CD14-positive monocyte (primary cell): ENCODE measurements around the gene TTYH1. TPM values are rescaled to one million over a fixed set of nuclear protein-coding genes. Genes with fewer than 3 reads are reported as not detected.

Experiments
- DNase-seq, 3 donors: peaks; one replicate each; pipeline ENCODE4 v3.0.0-alpha.2; 2011 to 2022
- H2AFZ ChIP-seq: 2 replicates; pipeline ENCODE4 v1.6.0; 2012; ENCODE audit warnings: mild to moderate bottlenecking, low read depth, low read length, inconsistent platforms; ENCODE audit not compliant: insufficient read depth, poor library complexity, severe bottlenecking
- H3K27ac ChIP-seq, 2 donors: 1 replicate in 1 of 2; 2 replicates in 1 of 2; pipeline ENCODE4 v1.5.1; 2012 to 2013; ENCODE audit warnings: low read length in 2 of 2, control low read depth in 1 of 2, inconsistent platforms in 1 of 2, low read depth in 1 of 2, mild to moderate bottlenecking in 1 of 2
- H3K27me3 ChIP-seq, 2 donors: one replicate each; pipeline versions ENCODE4 v1.6.0 to v1.6.1; 2011 to 2013; ENCODE audit warnings: low read length in 2 of 2; ENCODE audit not compliant: control insufficient read depth in 2 of 2, insufficient read depth in 2 of 2
- H3K36me3 ChIP-seq, 2 donors: replicated peaks in 1 of 2; 1 replicate in 1 of 2; 2 replicates in 1 of 2; pipeline versions ENCODE4 v1.5.1 to v1.6.1; 2012 to 2013; ENCODE audit warnings: low read length in 2 of 2, control low read depth in 1 of 2, inconsistent platforms in 1 of 2, mild to moderate bottlenecking in 1 of 2; ENCODE audit not compliant: insufficient read depth in 2 of 2, control insufficient read depth in 1 of 2
- H3K4me1 ChIP-seq, 2 donors: 1 replicate in 1 of 2; 2 replicates in 1 of 2; pipeline versions ENCODE4 v1.5.1 to v1.6.1; 2012 to 2013; ENCODE audit warnings: low read length in 2 of 2, control low read depth in 1 of 2, inconsistent platforms in 1 of 2, mild to moderate bottlenecking in 1 of 2, moderate library complexity in 1 of 2; ENCODE audit not compliant: insufficient read depth in 2 of 2, control insufficient read depth in 1 of 2
- H3K4me2 ChIP-seq: replicated peaks from 2 replicates; pipeline ENCODE3; 2012; ENCODE audit warnings: low read length, moderate library complexity, mild to moderate bottlenecking; ENCODE audit not compliant: poor library complexity, severe bottlenecking; ENCODE audit errors: extremely low read depth
- H3K4me3 ChIP-seq, 3 experiments: fragments of 200-600 bp in 1 of 3; sonication (generic) in 1 of 3; replicated peaks in 1 of 3; 1 replicate in 2 of 3; 2 replicates in 1 of 3; pipeline ENCODE4 v1.5.1; 2011 to 2013; ENCODE audit warnings: low read length in 3 of 3, mild to moderate bottlenecking in 3 of 3, control low read depth in 2 of 3, low read depth in 2 of 3, inconsistent platforms in 1 of 3, moderate library complexity in 1 of 3
- H3K79me2 ChIP-seq: 2 replicates; pipeline ENCODE4 v1.6.0; 2012; ENCODE audit warnings: mild to moderate bottlenecking, control low read depth, inconsistent platforms, low read length, moderate library complexity; ENCODE audit not compliant: insufficient read depth
- H3K9ac ChIP-seq: 2 replicates; pipeline ENCODE4 v1.6.0; 2017; ENCODE audit warnings: low read length, mild to moderate bottlenecking; ENCODE audit not compliant: insufficient read depth, poor library complexity, severe bottlenecking
- H3K9me3 ChIP-seq, 2 donors: replicated peaks in 1 of 2; 1 replicate in 1 of 2; 2 replicates in 1 of 2; pipeline versions ENCODE4 v1.5.1 to v1.6.1; 2012 to 2013; ENCODE audit warnings: low read length in 2 of 2, control low read depth in 1 of 2; ENCODE audit not compliant: control insufficient read depth in 1 of 2, insufficient read depth in 1 of 2
- H4K20me1 ChIP-seq: 2 replicates; pipeline ENCODE4 v1.6.0; 2012; ENCODE audit warnings: mild to moderate bottlenecking, low read length, control low read depth, moderate library complexity; ENCODE audit not compliant: insufficient read depth
- H3K27ac Mint-ChIP-seq, 7 donors: one replicate each; pipeline ENCODE4 v1.8.0; 2020; ENCODE audit warnings: mild to moderate bottlenecking in 7 of 7, mixed read lengths in 7 of 7, moderate library complexity in 6 of 7, inconsistent platforms in 2 of 7
- H3K27me3 Mint-ChIP-seq, 3 donors: one replicate each; pipeline ENCODE4 v1.8.0; 2021 to 2022; ENCODE audit warnings: low read depth in 3 of 3, mild to moderate bottlenecking in 3 of 3, mixed read lengths in 3 of 3, moderate library complexity in 3 of 3, inconsistent platforms in 1 of 3
- H3K36me3 Mint-ChIP-seq, 2 donors: one replicate each; pipeline ENCODE4 v1.8.0; 2020; ENCODE audit warnings: mixed read lengths in 2 of 2, inconsistent platforms in 1 of 2, mild to moderate bottlenecking in 1 of 2
- H3K4me1 Mint-ChIP-seq: one replicate; pipeline ENCODE4 v1.8.0; 2020; ENCODE audit warnings: mild to moderate bottlenecking, mixed read lengths
- H3K4me3 Mint-ChIP-seq, 2 donors: one replicate each; pipeline ENCODE4 v1.8.0; 2020; ENCODE audit warnings: mild to moderate bottlenecking in 2 of 2, mixed read lengths in 2 of 2, moderate library complexity in 1 of 2
- H3K9me3 Mint-ChIP-seq, 7 donors: one replicate each; pipeline ENCODE4 v1.8.0; 2020 to 2022; ENCODE audit warnings: mixed read lengths in 7 of 7, mild to moderate bottlenecking in 6 of 7, moderate library complexity in 6 of 7, inconsistent platforms in 2 of 7
- WGBS: methylation state at CpG from one replicate; pipeline ENCODE4 v1.1.5; 2013; ENCODE audit warnings: missing lambda C conversion rate; ENCODE audit not compliant: insufficient coverage; 5-methylcytosine and 5-hydroxymethylcytosine counted together
- intact Hi-C, 2 donors: fragments of 100-400 bp; cut with micrococcal nuclease; formaldehyde crosslinking; loops; one replicate each; pipeline versions ENCODE4 v1.15.0 to v1.15.1; 2023
- polyA plus RNA-seq, 3 donors: library from polyadenylated mRNA; depleted of rRNA in 1 of 3; unstranded in 2 of 3; stranded (reverse) in 1 of 3; fragments of 300-500 nt in 2 of 3; fragments of >200 nt in 1 of 3; fragmentation: Illumina TruSeq in 2 of 3; gene quantifications; 1 replicate in 2 of 3; 2 replicates in 1 of 3; pipeline ENCODE4 v1.2.3, GENCODE V29; 2012 to 2021
- TF ChIP-seq, protein P1 (sequence below): fragments of 200-600 bp; IDR thresholded peaks from one replicate; pipeline ENCODE4 v1.8.0; 2022; ENCODE audit warnings: antibody characterized with exemption, mild to moderate bottlenecking

The TTYH1 gene
- polyA plus RNA-seq, 3 donors: not detected

DNA sequence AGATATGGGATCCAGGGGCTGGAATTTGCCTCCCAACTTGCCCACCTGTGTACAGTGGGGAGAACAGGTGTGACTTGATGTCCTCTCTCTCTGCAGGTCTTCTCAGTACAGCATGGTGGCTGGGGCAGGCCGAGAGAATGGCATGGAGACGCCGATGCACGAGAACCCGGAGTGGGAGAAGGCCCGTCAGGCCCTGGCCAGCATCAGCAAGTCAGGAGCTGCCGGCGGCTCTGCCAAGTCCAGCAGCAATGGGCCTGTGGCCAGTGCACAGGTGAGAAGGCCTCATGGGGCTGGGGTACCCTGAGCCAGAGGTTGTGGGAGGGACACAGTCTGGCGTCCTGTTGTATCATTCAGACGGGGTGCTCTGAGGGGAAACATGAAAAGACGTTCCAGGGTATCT lies 36.7 kb downstream of the TTYH1 start:
- Histone ChIP-seq H2AFZ (no peak overlapping the region), H3K9me3 (no peaks in the 10 kb centered on the region), H3K4me1 (peaks cover 35 to 39% of the 10 kb centered on the region in 2 donors), H4K20me1 (peaks cover 75% of the 10 kb centered on the region), H3K36me3 (peaks cover 54 to 58% of the 10 kb centered on the region in 2 donors), H3K27me3 (no peaks in the 10 kb centered on the region), H3K79me2 (peaks cover 93% of the 10 kb centered on the region), H3K4me3 (no peak overlapping the region), H3K9ac (no peak overlapping the region), H3K4me2 (peak overlapping the region; percentile 92), H3K27ac (peak overlapping the region; percentile 31 to 76)
- no peak for DNase-seq
- Mint-ChIP-seq H3K4me3 (no peak overlapping the region), H3K27me3 (peaks cover 0 to 2% (median 1%) of the 10 kb centered on the region in 3 donors), H3K9me3 (peaks cover 0 to 5% (median 0%) of the 10 kb centered on the region in 7 donors), H3K27ac (peak overlapping the region in 6 of 7 donors; percentile 68 to 100 (median 99)), H3K4me1 (peaks cover 35% of the 10 kb centered on the region), H3K36me3 (peaks cover 58 to 65% of the 10 kb centered on the region in 2 donors)
- intact Hi-C loops: no loop called here
- WGBS: 96% methylated on average over 11 of the region's 11 CpGs
- TF ChIP-seq, protein P1, sequence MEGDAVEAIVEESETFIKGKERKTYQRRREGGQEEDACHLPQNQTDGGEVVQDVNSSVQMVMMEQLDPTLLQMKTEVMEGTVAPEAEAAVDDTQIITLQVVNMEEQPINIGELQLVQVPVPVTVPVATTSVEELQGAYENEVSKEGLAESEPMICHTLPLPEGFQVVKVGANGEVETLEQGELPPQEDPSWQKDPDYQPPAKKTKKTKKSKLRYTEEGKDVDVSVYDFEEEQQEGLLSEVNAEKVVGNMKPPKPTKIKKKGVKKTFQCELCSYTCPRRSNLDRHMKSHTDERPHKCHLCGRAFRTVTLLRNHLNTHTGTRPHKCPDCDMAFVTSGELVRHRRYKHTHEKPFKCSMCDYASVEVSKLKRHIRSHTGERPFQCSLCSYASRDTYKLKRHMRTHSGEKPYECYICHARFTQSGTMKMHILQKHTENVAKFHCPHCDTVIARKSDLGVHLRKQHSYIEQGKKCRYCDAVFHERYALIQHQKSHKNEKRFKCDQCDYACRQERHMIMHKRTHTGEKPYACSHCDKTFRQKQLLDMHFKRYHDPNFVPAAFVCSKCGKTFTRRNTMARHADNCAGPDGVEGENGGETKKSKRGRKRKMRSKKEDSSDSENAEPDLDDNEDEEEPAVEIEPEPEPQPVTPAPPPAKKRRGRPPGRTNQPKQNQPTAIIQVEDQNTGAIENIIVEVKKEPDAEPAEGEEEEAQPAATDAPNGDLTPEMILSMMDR: no peak

DNA sequence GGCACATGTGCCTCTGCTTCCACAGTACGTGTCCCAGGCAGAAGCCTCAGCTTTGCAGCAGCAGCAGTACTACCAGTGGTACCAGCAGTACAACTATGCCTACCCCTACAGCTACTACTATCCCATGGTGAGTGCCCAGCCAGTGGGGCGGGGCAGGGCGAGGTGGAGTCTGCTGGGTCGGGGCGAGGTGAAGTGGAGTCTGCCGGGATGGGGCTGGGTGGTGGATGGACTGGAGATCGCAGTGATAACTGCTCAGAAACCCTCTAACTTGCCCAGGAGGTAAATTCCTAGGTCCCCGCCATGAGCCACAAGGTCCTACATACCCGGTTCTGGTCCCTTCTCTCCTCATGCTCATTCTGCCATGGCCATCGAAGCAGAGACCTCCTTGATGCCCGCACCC lies 37.4 kb downstream of the TTYH1 start:
- no peaks in the 10 kb centered on the region for H3K9me3 ChIP-seq
- no peak overlapping the region for H3K4me3 ChIP-seq
- H3K36me3 ChIP-seq: peaks cover 61 to 64% of the 10 kb centered on the region in 2 donors
- peaks cover 29% of the 10 kb centered on the region for H3K4me1 Mint-ChIP-seq
- peaks cover 0 to 2% (median 1%) of the 10 kb centered on the region in 3 donors for H3K27me3 Mint-ChIP-seq
- no peak for DNase-seq
- 99% methylated on average over 9 of the region's 11 CpGs for WGBS
- H3K9me3 Mint-ChIP-seq: peaks cover 0 to 5% (median 0%) of the 10 kb centered on the region in 7 donors
- H3K36me3 Mint-ChIP-seq: peaks cover 63 to 68% of the 10 kb centered on the region in 2 donors
- H3K4me3 Mint-ChIP-seq: no peak overlapping the region
- peaks cover 31 to 33% of the 10 kb centered on the region in 2 donors for H3K4me1 ChIP-seq
- no peak overlapping the region for H3K9ac ChIP-seq
- no peaks in the 10 kb centered on the region for H3K27me3 ChIP-seq
- no peak overlapping the region for H2AFZ ChIP-seq
- H4K20me1 ChIP-seq: peaks cover 81% of the 10 kb centered on the region
- no peak overlapping the region for H3K4me2 ChIP-seq
- intact Hi-C loops: no loop called here
- TF ChIP-seq, protein P1: no peak
- no peak overlapping the region for H3K27ac Mint-ChIP-seq
- H3K79me2 ChIP-seq: peaks cover 90% of the 10 kb centered on the region
- no peak overlapping the region for H3K27ac ChIP-seq
